Left ventricle myocardium inferior (tissue), 1 donor: ENCODE data around the gene SOCS2. TPM values are rescaled to one million over a fixed set of nuclear protein-coding genes. Genes with fewer than 3 reads are reported as not detected.
"Not testable (repeated sequence)": the region's sequence is repeated elsewhere in the genome, so short reads cannot be mapped to it uniquely, and the experiment has no call there.

Experiments used
- DNase-seq: peaks from one replicate; pipeline ENCODE4 v3.0.0-alpha.2; 2020
- H3K27ac ChIP-seq: fragments of 200-600 bp; replicated peaks from 2 replicates; pipeline ENCODE4 v1.8.0; 2021
- H3K27me3 ChIP-seq: fragments of 200-600 bp; 2 replicates; pipeline ENCODE4 v1.8.0; 2021; ENCODE audit warnings: low read depth
- H3K36me3 ChIP-seq: fragments of 200-600 bp; 2 replicates; pipeline ENCODE4 v1.8.0; 2021
- H3K4me1 ChIP-seq: fragments of 200-600 bp; 2 replicates; pipeline ENCODE4 v1.8.0; 2021
- H3K4me3 ChIP-seq: fragments of 200-600 bp; 2 replicates; pipeline ENCODE4 v1.8.0; 2021; ENCODE audit warnings: mild to moderate bottlenecking, moderate library complexity
- H3K9me3 ChIP-seq: fragments of 200-600 bp; replicated peaks from 2 replicates; pipeline ENCODE4 v1.8.0; 2021
- intact Hi-C: fragments of 100-400 bp; cut with micrococcal nuclease; formaldehyde crosslinking; loops from one replicate; pipeline ENCODE4 v1.11.0; 2022
- total RNA-seq: library from RNA; stranded (reverse); fragmentation: NEBNext Ultra II Directional; extraction: Animal tissue kit (Norgen Biotek cat#: 25700); gene quantifications from one replicate; pipeline ENCODE4 v1.2.1, GENCODE V29; 2021
- TF ChIP-seq, protein P1 (sequence below): fragments of 200-600 bp; IDR thresholded peaks from 2 replicates; pipeline ENCODE4 v1.8.0; 2021; ENCODE audit warnings: antibody characterized with exemption, mild to moderate bottlenecking, borderline replicate concordance
- donor health status: DM: no; HTN: yes; CAD: no; lungs with severe emphysema.

Gene SOCS2
- total RNA-seq, 1 donor from 2014 or later, result 16.6 TPM

DNA sequence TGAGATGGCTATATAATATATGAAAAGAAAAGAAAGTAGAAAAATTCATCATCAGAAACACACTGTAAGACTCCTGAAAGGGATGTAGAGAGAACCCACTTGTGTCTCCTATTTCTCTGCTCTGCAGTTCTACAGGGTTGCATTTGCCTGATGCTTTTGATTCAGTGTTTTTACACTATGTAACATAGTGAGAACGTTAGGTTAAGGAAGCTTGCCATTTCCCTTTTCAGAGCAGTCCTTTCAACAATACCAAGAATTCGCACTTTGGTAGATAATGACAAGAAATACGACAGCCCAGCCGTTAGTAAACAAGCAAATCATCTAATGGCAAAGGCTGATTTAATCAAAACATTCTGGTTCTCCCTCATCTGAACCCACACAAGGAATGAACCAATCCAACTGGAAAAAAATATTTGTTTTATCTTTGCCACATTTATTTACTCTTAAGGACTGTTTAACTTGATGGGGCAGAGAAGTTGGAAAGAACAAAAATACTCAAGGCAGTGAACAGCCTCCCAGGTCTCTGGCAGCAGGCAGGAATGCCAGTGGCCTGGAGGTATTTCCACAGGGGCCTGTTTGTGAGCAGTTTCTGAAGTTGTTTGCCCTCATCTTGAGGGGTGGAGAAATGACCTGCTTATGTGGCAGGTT is 30.8 kb upstream of the SOCS2 start:
- intact Hi-C loops, result no loop called here
- H3K9me3 ChIP-seq, result no peaks in the 10 kb centered on the region
- H3K27me3 ChIP-seq, result no peaks in the 10 kb centered on the region
- H3K4me1 ChIP-seq, result peaks cover 11% of the 10 kb centered on the region
- no peak overlapping the region for H3K4me3 ChIP-seq
- TF ChIP-seq, protein P1, sequence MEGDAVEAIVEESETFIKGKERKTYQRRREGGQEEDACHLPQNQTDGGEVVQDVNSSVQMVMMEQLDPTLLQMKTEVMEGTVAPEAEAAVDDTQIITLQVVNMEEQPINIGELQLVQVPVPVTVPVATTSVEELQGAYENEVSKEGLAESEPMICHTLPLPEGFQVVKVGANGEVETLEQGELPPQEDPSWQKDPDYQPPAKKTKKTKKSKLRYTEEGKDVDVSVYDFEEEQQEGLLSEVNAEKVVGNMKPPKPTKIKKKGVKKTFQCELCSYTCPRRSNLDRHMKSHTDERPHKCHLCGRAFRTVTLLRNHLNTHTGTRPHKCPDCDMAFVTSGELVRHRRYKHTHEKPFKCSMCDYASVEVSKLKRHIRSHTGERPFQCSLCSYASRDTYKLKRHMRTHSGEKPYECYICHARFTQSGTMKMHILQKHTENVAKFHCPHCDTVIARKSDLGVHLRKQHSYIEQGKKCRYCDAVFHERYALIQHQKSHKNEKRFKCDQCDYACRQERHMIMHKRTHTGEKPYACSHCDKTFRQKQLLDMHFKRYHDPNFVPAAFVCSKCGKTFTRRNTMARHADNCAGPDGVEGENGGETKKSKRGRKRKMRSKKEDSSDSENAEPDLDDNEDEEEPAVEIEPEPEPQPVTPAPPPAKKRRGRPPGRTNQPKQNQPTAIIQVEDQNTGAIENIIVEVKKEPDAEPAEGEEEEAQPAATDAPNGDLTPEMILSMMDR, result no peak
- DNase-seq, result no peak
- peaks cover 18% of the 10 kb centered on the region for H3K36me3 ChIP-seq
- no peak overlapping the region for H3K27ac ChIP-seq

DNA sequence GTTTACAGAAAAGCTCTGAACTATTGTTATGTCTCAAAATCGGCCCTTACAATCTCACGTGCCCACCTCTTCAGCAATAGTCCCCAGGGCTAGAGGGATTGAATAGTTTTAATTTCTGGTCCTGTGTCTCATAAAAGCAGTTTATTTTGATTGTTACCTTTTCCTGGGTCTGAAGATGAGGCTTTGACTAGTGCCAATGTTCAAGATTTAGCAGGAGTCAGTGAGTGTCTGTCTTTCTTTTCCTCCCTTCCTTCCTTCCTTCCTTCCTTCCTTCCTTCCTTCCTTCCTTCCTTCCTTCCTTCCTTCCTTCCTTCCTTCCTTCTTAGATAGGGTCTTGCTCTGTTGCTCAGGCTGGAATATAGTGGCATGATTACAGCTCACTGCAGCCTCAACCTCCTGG is 24.7 kb upstream of the SOCS2 start:
- Histone ChIP-seq H3K4me1 (no peaks in the 10 kb centered on the region), H3K9me3 (no peaks in the 10 kb centered on the region), H3K27me3 (no peaks in the 10 kb centered on the region), H3K36me3 (peaks cover 18% of the 10 kb centered on the region), H3K27ac (no peak overlapping the region), H3K4me3 (no peak overlapping the region)
- DNase-seq, result no peak
- intact Hi-C loops, result no loop called here
- TF ChIP-seq, protein P1, result no peak

DNA sequence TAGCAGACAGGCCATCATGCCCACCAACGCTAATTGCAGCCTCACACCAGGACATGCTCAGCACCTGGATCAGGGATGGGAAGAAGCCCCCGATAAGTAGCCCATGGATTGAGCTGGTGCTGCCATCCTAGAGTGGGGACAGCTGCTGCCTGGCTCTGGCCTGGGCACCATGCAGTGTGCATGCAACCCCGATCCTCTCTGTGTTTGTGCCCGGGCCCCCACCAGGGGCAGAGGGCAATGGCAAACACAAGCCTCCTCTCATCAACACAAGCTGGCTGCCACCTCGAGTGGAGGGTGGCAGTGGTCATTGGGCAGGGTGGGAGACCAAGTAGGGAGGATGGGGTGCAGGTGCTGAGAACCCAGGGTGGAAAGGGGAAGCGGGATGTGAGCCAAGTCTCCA is 23.3 kb upstream of the SOCS2 start:
- no peaks in the 10 kb centered on the region for H3K27me3 ChIP-seq
- intact Hi-C loops, result no loop called here
- H3K9me3 ChIP-seq, result no peaks in the 10 kb centered on the region
- TF ChIP-seq, protein P1, result no peak
- H3K4me1 ChIP-seq, result no peaks in the 10 kb centered on the region
- no peak for DNase-seq
- H3K36me3 ChIP-seq, result peaks cover 10% of the 10 kb centered on the region
- no peak overlapping the region for H3K27ac ChIP-seq
- H3K4me3 ChIP-seq, result no peak overlapping the region

DNA sequence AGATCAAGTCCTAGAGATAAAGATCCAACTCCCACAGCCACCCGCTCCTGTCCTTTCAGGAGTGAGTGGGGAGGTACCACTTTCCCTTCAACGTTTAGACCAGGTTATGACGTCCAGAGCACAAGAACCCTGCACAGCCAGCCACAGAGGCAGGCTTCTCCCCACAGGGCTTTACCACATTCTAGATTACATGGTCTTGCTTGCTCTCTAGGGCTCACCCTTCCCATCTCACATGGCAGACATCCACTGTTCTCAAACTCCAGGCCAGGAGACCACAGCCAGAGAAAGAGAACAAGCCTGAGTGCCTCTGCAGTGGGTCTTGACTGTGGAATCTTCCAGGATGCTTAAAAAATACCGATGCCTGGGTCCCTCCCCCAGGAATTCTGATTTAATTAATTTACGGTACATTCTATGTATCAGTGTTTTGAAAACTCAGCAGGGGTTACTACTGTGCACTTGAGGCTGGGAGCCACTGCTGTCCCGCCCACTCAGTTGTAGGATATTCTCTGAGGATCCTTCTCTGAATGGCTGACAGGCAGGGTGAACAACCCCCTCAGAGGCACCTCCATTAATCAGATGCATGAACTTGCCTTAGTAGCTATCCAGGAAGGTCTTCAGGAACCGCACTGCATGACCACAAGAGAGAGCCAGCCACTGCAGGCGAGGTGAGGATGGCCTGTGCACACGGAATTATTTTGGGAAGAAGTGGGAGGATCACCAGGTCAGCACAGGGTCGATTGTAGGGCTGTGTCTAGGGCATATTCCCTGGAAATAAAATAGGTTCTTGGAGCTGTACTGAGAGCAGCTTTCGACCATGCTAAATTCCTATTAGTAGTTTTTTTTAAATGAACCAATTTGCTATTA is 21.5 kb upstream of the SOCS2 start:
- Histone ChIP-seq H3K4me3 (no peak overlapping the region), H3K4me1 (no peaks in the 10 kb centered on the region), H3K36me3 (no peaks in the 10 kb centered on the region), H3K27me3 (no peaks in the 10 kb centered on the region), H3K27ac (no peak overlapping the region), H3K9me3 (no peaks in the 10 kb centered on the region)
- DNase-seq, result no peak
- intact Hi-C loops, result no loop called here
- TF ChIP-seq, protein P1, result no peak

DNA sequence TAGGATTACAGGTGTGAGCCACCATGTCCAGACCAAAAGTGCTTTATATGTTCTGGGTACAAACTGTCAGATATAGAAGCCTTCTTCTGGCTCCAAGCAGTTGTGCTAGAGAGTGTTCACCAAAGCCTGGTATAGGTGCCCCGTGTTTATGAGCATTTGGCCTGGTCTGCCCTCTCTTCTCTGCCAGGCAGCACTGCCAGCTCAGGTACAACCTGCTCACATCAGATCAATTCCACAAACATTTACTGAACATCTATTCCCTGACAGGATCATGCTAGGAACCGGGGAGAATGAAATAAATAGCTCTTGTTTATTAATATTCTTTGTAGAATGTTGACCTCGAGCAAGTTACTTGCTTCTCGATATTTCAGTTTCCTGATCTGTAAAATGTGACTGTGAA is 20.0 kb upstream of the SOCS2 start:
- intact Hi-C loops, result no loop called here
- no peaks in the 10 kb centered on the region for H3K27me3 ChIP-seq

DNA sequence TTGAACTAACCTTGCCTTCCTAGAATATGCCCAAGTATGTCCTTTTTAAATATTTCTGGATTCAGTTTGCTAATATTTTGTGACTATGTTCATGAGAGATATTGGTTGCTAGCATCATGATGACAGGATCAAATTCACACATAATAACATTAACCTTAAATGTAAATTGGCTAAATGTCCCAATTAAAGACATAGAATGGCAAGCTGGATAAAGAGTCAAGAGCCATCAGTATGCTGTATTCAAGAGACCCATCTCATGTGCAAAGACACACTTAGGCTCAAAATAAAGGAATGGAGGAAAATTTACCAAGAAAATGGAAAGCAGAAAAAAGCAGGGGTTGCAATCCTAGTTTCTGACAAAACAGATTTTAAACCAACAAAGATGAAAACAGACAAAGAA is 14.6 kb upstream of the SOCS2 start:
- H3K4me1 ChIP-seq, H3K27me3 ChIP-seq, H3K36me3 ChIP-seq, intact Hi-C loops, H3K4me3 ChIP-seq, H3K27ac ChIP-seq, DNase-seq: not testable (repeated sequence)
- H3K9me3 ChIP-seq, result peaks cover 25% of the 10 kb centered on the region

More for the DNA sequence above, 20.0 kb upstream of the SOCS2 start:
- no peaks in the 10 kb centered on the region for H3K4me1 ChIP-seq
- TF ChIP-seq, protein P1, result no peak
- H3K27ac ChIP-seq, result no peak overlapping the region
- no peaks in the 10 kb centered on the region for H3K36me3 ChIP-seq
- DNase-seq, result no peak
- no peak overlapping the region for H3K4me3 ChIP-seq
- H3K9me3 ChIP-seq, result peaks cover 1% of the 10 kb centered on the region

DNA sequence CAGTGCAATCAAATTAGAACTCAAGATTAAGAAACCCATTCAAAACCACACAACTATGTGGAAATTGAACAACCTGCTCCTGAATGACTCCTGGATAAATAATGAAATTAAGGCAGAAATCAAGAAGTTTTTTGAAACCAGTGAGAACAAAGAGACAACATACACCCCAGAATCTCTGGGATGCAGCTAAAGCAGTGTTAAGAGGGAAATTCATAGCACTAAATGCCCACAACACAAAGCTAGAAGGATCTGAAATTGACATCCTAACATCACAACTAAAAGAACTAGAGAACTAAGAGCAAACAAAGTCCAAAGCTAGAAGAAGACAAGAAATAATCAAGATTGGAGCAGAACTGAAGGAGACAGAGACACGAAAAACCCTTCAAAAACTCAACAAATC is 13.8 kb upstream of the SOCS2 start:
- H3K36me3 ChIP-seq, DNase-seq, H3K4me1 ChIP-seq: not testable (repeated sequence)

More for the DNA sequence above, 13.8 kb upstream of the SOCS2 start:
- H3K9me3 ChIP-seq, result peaks cover 25% of the 10 kb centered on the region
- H3K4me3 ChIP-seq, H3K27ac ChIP-seq, H3K27me3 ChIP-seq, intact Hi-C loops: not testable (repeated sequence)
